Prostate gland (tissue), 2 donors: ENCODE results near the gene UTP11.

Source experiments
- POLR2A ChIP-seq: fragments of 450-650 bp; IDR thresholded peaks from one replicate; pipeline ENCODE4 v1.6.1; 2016; ENCODE audit warnings: antibody characterized with exemption, mild to moderate bottlenecking
- TF ChIP-seq, protein P1 (sequence below), 4 experiments: fragments of 200-600 bp in 2 of 4; fragments of 450-650 bp in 2 of 4; sonication (generic) in 2 of 4; IDR thresholded peaks; 1 replicate in 3 of 4; 2 replicates in 1 of 4; pipeline ENCODE4 v1.5.1; 2016 to 2019; ENCODE audit warnings: antibody characterized with exemption in 4 of 4, mild to moderate bottlenecking in 2 of 4, moderate library complexity in 2 of 4

DNA sequence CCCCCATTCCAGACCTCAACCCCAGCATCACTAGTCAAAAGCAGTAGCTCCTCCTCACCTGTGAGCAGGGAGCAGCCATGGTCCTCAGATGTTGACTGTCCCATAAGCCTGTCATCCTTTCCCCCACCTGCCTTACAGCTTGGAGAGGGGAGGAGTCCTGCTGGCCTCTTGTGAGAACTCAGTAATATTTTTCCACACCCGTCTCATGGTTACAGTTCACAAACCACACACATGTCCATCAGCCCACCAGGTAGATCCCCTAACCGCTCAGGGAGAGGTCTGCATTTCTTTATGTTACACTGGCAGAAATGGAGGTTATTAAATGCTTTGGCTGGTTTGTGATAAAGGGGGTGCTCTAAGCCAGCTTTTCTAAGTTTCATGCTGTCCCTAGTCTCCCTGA, 60.3 kb downstream of the UTP11 start:
- TF ChIP-seq POLR2A, result no peak
- TF ChIP-seq, protein P1, sequence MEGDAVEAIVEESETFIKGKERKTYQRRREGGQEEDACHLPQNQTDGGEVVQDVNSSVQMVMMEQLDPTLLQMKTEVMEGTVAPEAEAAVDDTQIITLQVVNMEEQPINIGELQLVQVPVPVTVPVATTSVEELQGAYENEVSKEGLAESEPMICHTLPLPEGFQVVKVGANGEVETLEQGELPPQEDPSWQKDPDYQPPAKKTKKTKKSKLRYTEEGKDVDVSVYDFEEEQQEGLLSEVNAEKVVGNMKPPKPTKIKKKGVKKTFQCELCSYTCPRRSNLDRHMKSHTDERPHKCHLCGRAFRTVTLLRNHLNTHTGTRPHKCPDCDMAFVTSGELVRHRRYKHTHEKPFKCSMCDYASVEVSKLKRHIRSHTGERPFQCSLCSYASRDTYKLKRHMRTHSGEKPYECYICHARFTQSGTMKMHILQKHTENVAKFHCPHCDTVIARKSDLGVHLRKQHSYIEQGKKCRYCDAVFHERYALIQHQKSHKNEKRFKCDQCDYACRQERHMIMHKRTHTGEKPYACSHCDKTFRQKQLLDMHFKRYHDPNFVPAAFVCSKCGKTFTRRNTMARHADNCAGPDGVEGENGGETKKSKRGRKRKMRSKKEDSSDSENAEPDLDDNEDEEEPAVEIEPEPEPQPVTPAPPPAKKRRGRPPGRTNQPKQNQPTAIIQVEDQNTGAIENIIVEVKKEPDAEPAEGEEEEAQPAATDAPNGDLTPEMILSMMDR (IDR thresholded peaks at IDR 0.05), result no peak
